IMR-90 (cell line): ENCODE measurements around the gene GRPEL2. TPM values are rescaled to one million over a fixed set of nuclear protein-coding genes. Genes with fewer than 3 reads are reported as not detected.

Experiments
- ATAC-seq: fragments of 200-7000 bp; cut with Tn5 transposase; 2 replicates; pipeline ENCODE4 v1.9.1; 2020; ENCODE audit warnings: low read depth, mild to moderate bottlenecking, moderate library complexity
- BruUV-seq: library from RNA; stranded (reverse); fragments of 400-500 nt; replicated peaks from 2 replicates; lab custom pipeline; 2021; lab: Mats Ljungman, UMichigan
- CTCF ChIA-PET: fragments of 300-600 bp; formaldehyde crosslinking; extraction: SDS; loops from one replicate; lab custom pipeline; 2021; ENCODE audit warnings: antibody characterized with exemption; lab: Yijun Ruan, JAX
- POLR2A ChIA-PET: fragments of 300-600 bp; sonication (Branson Sonifier 250); formaldehyde crosslinking; loops from one replicate; lab custom pipeline; 2022; ENCODE audit warnings: antibody characterized with exemption; ENCODE audit not compliant: unreplicated experiment; lab: Charles Lee
- DNase-seq: peaks from one replicate; pipeline ENCODE4 v3.0.0; 2013
- H2AFZ ChIP-seq: replicated peaks from 2 replicates; pipeline ENCODE3; 2013; ENCODE audit warnings: low read length, mild to moderate bottlenecking; ENCODE audit not compliant: poor library complexity
- H2AK5ac ChIP-seq: 2 replicates; pipeline ENCODE4 v1.6.1; 2013; ENCODE audit warnings: low read depth, low read length, inconsistent platforms
- H2AK9ac ChIP-seq: replicated peaks from 2 replicates; pipeline ENCODE3; 2013; ENCODE audit warnings: mild to moderate bottlenecking, low read depth, low read length, moderate library complexity; ENCODE audit not compliant: poor library complexity
- H2BK120ac ChIP-seq: 2 replicates; pipeline ENCODE4 v1.6.1; 2013; ENCODE audit warnings: low read depth, low read length, inconsistent platforms
- H2BK15ac ChIP-seq: 3 replicates; pipeline ENCODE4 v1.6.1; 2013; ENCODE audit warnings: low read depth, low read length, inconsistent platforms
- H2BK20ac ChIP-seq: 2 replicates; pipeline ENCODE4 v1.6.1; 2013; ENCODE audit warnings: low read depth, mild to moderate bottlenecking, inconsistent platforms, low read length, moderate library complexity
- H2BK5ac ChIP-seq: 2 replicates; pipeline ENCODE4 v1.6.1; 2013; ENCODE audit warnings: mild to moderate bottlenecking, low read depth, low read length, inconsistent platforms; ENCODE audit not compliant: poor library complexity, severe bottlenecking
- H3K14ac ChIP-seq: replicated peaks from 2 replicates; pipeline ENCODE4 v1.6.1; 2013; ENCODE audit warnings: low read depth, low read length, inconsistent platforms
- H3K18ac ChIP-seq: 2 replicates; pipeline ENCODE4 v1.6.1; 2013; ENCODE audit warnings: low read depth, low read length, control low read depth
- H3K23ac ChIP-seq: 2 replicates; pipeline ENCODE4 v1.6.1; 2013; ENCODE audit warnings: low read depth, low read length, inconsistent platforms
- H3K27ac ChIP-seq: 2 replicates; pipeline ENCODE4 v1.5.1; 2013; ENCODE audit warnings: mild to moderate bottlenecking, control low read depth, low read length; ENCODE audit not compliant: insufficient read depth
- H3K27me3 ChIP-seq: 2 replicates; pipeline ENCODE4 v1.6.1; 2013; ENCODE audit warnings: low read length; ENCODE audit not compliant: control insufficient read depth, insufficient read depth
- H3K36me3 ChIP-seq: 2 replicates; pipeline ENCODE4 v1.6.1; 2013; ENCODE audit warnings: low read length, mixed read lengths; ENCODE audit not compliant: control insufficient read depth, insufficient read depth
- H3K4ac ChIP-seq: 2 replicates; pipeline ENCODE4 v1.6.1; 2013; ENCODE audit warnings: low read depth, low read length, inconsistent platforms
- H3K4me1 ChIP-seq: 2 replicates; pipeline ENCODE4 v1.6.1; 2013; ENCODE audit warnings: low read length, mixed read lengths; ENCODE audit not compliant: control insufficient read depth, insufficient read depth
- H3K4me2 ChIP-seq: 2 replicates; pipeline ENCODE4 v1.6.1; 2013; ENCODE audit warnings: low read depth, mild to moderate bottlenecking, control low read depth, low read length, moderate library complexity
- H3K4me3 ChIP-seq: 2 replicates; pipeline ENCODE4 v1.5.1; 2013; ENCODE audit warnings: low read depth, mild to moderate bottlenecking, control low read depth, low read length, moderate library complexity; ENCODE audit not compliant: insufficient read depth
- H3K56ac ChIP-seq: 2 replicates; pipeline ENCODE4 v1.6.1; 2013; ENCODE audit warnings: low read length, inconsistent platforms; ENCODE audit not compliant: insufficient read depth; ENCODE audit errors: extremely low read depth
- H3K79me1 ChIP-seq, 2 experiments: 2 replicates each; pipeline ENCODE4 v1.6.1; 2013; ENCODE audit warnings: low read length in 2 of 2, inconsistent platforms in 1 of 2, low read depth in 1 of 2
- H3K9ac ChIP-seq: 2 replicates; pipeline ENCODE4 v1.6.1; 2013; ENCODE audit warnings: low read depth, low read length, control low read depth
- H3K9me1 ChIP-seq: 2 replicates; pipeline ENCODE4 v1.6.1; 2013; ENCODE audit warnings: low read length, inconsistent platforms; ENCODE audit not compliant: insufficient read depth
- H3K9me3 ChIP-seq: 2 replicates; pipeline ENCODE4 v1.6.1; 2013; ENCODE audit warnings: low read length; ENCODE audit not compliant: control insufficient read depth, insufficient read depth
- H4K20me1 ChIP-seq: 2 replicates; pipeline ENCODE4 v1.6.1; 2013; ENCODE audit warnings: low read length, inconsistent platforms; ENCODE audit not compliant: insufficient read depth
- H4K5ac ChIP-seq: 2 replicates; pipeline ENCODE4 v1.6.1; 2013; ENCODE audit warnings: mild to moderate bottlenecking, low read depth, low read length, control low read depth
- H4K8ac ChIP-seq, 2 experiments: 2 replicates each; pipeline ENCODE4 v1.6.1; 2013; ENCODE audit warnings: low read depth in 2 of 2, low read length in 2 of 2, control low read depth in 1 of 2, inconsistent platforms in 1 of 2
- H4K91ac ChIP-seq: 2 replicates; pipeline ENCODE4 v1.6.1; 2013; ENCODE audit warnings: low read depth, low read length, inconsistent platforms; ENCODE audit not compliant: insufficient read depth
- CEBPB ChIP-seq: IDR thresholded peaks from 2 replicates; pipeline ENCODE4 v1.6.1; 2012; ENCODE audit warnings: low read depth, low read length, improper control_type of control experiment
- CHD1 ChIP-seq: IDR thresholded peaks from 2 replicates; pipeline ENCODE4 v1.6.1; 2012; ENCODE audit warnings: low read depth, low read length, improper control_type of control experiment
- FOS ChIP-seq: fragments of 150-350 bp; IDR thresholded peaks from 2 replicates; pipeline ENCODE4 v1.6.1; 2016; ENCODE audit warnings: low read depth, low read length
- MAZ ChIP-seq: IDR thresholded peaks from 2 replicates; pipeline ENCODE4 v1.6.1; 2012; ENCODE audit warnings: low read depth, mild to moderate bottlenecking, low read length, improper control_type of control experiment, moderate library complexity, borderline replicate concordance
- POLR2A ChIP-seq: IDR thresholded peaks from 2 replicates; pipeline ENCODE4 v1.6.1; 2012; ENCODE audit warnings: mild to moderate bottlenecking, low read depth, low read length
- RAD21 ChIP-seq: IDR thresholded peaks from 2 replicates; pipeline ENCODE4 v1.6.1; 2012; ENCODE audit warnings: low read length, improper control_type of control experiment
- RFX5 ChIP-seq: IDR thresholded peaks from 2 replicates; pipeline ENCODE4 v1.8.0; 2012; ENCODE audit warnings: low read depth, mild to moderate bottlenecking, low read length, moderate library complexity
- SMC3 ChIP-seq: fragments of 150-350 bp; IDR thresholded peaks from 2 replicates; pipeline ENCODE4 v1.6.1; 2016; ENCODE audit warnings: low read depth, mild to moderate bottlenecking, antibody characterized with exemption, low read length, moderate library complexity
- WGBS, 2 experiments: methylation state at CpG; one replicate each; pipeline versions ENCODE4 v1.1.5 to v1.1.7; 2013; ENCODE audit warnings: missing lambda C conversion rate in 2 of 2; ENCODE audit not compliant: insufficient read length in 1 of 2; ENCODE audit errors: extremely low coverage in 2 of 2; 5-methylcytosine and 5-hydroxymethylcytosine counted together
- dilution Hi-C: fragments of 300-500 bp; cut with HindIII; formaldehyde crosslinking; loops from one replicate; pipeline ENCODE4 v1.14.3; 2018; ENCODE audit warnings: low sequenced_read_pairs; ENCODE audit not compliant: unreplicated experiment
- in situ Hi-C: fragments of 300-500 bp; cut with MboI; formaldehyde crosslinking; loops from 3 replicates; pipeline ENCODE4 v1.14.3; 2019; ENCODE audit warnings: low sequenced_read_pairs, inconsistent platforms, mixed read lengths
- intact Hi-C: fragments of 100-400 bp; cut with micrococcal nuclease; formaldehyde crosslinking; loops from 2 replicates; pipeline ENCODE4 v1.10.0; 2022
- polyA plus RNA-seq, 3 experiments: library from polyadenylated mRNA; depleted of rRNA; stranded (reverse); fragments of >200 nt; gene quantifications; 2 replicates each; pipeline ENCODE4 v1.2.3, GENCODE V29; 2012; ENCODE audit warnings: low replicate concordance in 1 of 3
- total RNA-seq: library from RNA; depleted of rRNA; stranded (reverse); fragments of >200 nt; gene quantifications from 2 replicates; pipeline ENCODE4 v1.2.3, GENCODE V29; 2012

GRPEL2 gene
- total and polyA plus RNA-seq, 2 of the 4 experiments (the other 2 are of a cell fraction): 6.2 to 18.1 TPM

DNA sequence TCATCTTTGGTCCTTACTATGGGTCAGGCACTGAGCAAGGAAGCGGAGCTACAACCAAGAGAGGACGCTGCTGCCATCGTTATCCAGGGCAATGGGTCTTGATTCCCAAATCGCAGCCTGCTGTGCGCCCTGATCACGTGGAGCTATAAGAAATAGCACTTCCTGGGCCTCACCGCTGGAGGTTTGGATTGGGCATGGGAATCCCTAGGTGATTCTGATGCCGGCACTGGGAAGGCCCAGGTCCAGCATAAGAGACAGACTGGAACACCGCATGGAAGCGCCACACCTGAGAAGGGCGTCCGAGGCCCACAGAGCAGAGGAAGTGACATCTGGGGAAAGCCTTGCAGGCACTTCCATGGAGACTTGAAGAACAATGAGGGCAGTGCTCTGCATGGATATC lies 30.8 kb downstream of the GRPEL2 start:
- Histone ChIP-seq H3K14ac (no peak overlapping the region), H4K91ac (no peak overlapping the region), H2AFZ (no peak overlapping the region), H4K8ac (no peak overlapping the region), H3K27me3 (no peaks in the 10 kb centered on the region), H3K56ac (no peak overlapping the region), H2BK120ac (no peak overlapping the region), H3K9ac (no peak overlapping the region), H3K4ac (no peak overlapping the region), H3K9me1 (no peaks in the 10 kb centered on the region), H3K27ac (no peak overlapping the region), H2AK5ac (0 out of 2 replicates have a peak overlapping the region, but pooled peaks have one; percentile 23), H3K4me2 (no peak overlapping the region), H4K20me1 (no peaks in the 10 kb centered on the region), H4K5ac (no peak overlapping the region), H2BK15ac (no peak overlapping the region), H3K18ac (no peak overlapping the region), H3K79me1 (no peaks in the 10 kb centered on the region), H2AK9ac (no peak overlapping the region), H3K23ac (no peak overlapping the region), H3K9me3 (no peaks in the 10 kb centered on the region), H2BK5ac (no peak overlapping the region), H3K4me1 (peaks cover 2% of the 10 kb centered on the region; the same call in 1 of the 2 replicates), H3K4me3 (no peak overlapping the region), H3K36me3 (no peaks in the 10 kb centered on the region), H2BK20ac (no peak overlapping the region)
- in situ Hi-C loops: no loop called here
- DNase-seq: no peak
- no peak for TF ChIP-seq FOS
- no peak for TF ChIP-seq RFX5
- no peak for TF ChIP-seq CHD1
- no peak for TF ChIP-seq SMC3
- TF ChIP-seq CEBPB: no peak
- no peak for TF ChIP-seq POLR2A
- TF ChIP-seq RAD21: no peak
- no peak for TF ChIP-seq MAZ
- no TSS peak for BruUV-seq
- ATAC-seq: no peak
- dilution Hi-C loops: no loop called here
- WGBS, 2 experiments: 93% methylated on average over 6 of the region's 12 CpGs; no CpG with 5 or more reads in 1 of the 2 experiments
- ChIA-PET CTCF (interaction anchor here (1.1 to 1.8 kb wide), 2 partner anchors 58 to 59 kb away, joined by 3 to 7 read pairs; no protein-coding TSS in a partner anchor), POLR2A (interaction anchor here (1.2 kb wide), 1 partner anchor 48 kb away, joined by 3 read pairs; no protein-coding TSS in a partner anchor)
- intact Hi-C loops: no loop called here
